A549 treated with AZD2906 at 1 μM for 4 hours (cell line): ENCODE results near the gene CREG2. TPM values are rescaled to one million over a fixed set of nuclear protein-coding genes. Genes with fewer than 3 reads are reported as not detected.

Experiments used
- total RNA-seq: library from RNA; stranded (reverse); fragments of 200-300 nt; extraction: Qiagen RNA extraction; gene quantifications from 5 replicates; pipeline ENCODE4 v1.2.3, GENCODE V29; 2022

Gene CREG2
- total RNA-seq, result 6.2 to 12.4 TPM (median 10.5 TPM) in 5 replicates

GRCh38 chr2:101387151-101387834 lies at the start of gene CREG2:
Gene CREG2 (minus strand): TSS chr2:101387503. CDS start chr2:101387457, 46 bp downstream.

GRCh38 chr2:101308432-101309210 lies 78.7 kb downstream of the CREG2 start, which contains the start of gene RNF149:
Gene RNF149 (minus strand): TSS chr2:101308701. CDS start chr2:101308588, 113 bp downstream.

Other genes with a start within 250 kb of the CREG2 start
- 83.4 to 102 TPM (median 96.4 TPM) in 5 replicates for gene TBC1D8, start 236.1 kb downstream of the CREG2 start, total RNA-seq
- gene CNOT11, start 134.6 kb downstream of the CREG2 start, total RNA-seq, result 36.2 to 48.7 TPM (median 38.9 TPM) in 5 replicates
- 35.9 to 45.6 TPM (median 42.1 TPM) in 5 replicates for gene RNF149, start 78.8 kb downstream of the CREG2 start, total RNA-seq
- not detected in 5 replicates for gene RFX8, start 87.6 kb upstream of the CREG2 start, total RNA-seq